Brain pericyte (primary cell): ENCODE results near the gene COL13A1.

Experiments
- DNase-seq: peaks from one replicate; pipeline ENCODE4 v3.0.0-alpha.2; 2012; ENCODE audit warnings: low read depth, low spot score

Gene COL13A1

GRCh38 chr10:69944761-69945160, 143.1 kb downstream of the COL13A1 start:
- no peak for DNase-seq

- DNase-seq: no peak
Measured at GRCh38 chr10:69948261-69948660, 146.6 kb downstream of the COL13A1 start.

- no peak for DNase-seq
Measured at GRCh38 chr10:69949770-69950169, 148.1 kb downstream of the COL13A1 start.

DNA sequence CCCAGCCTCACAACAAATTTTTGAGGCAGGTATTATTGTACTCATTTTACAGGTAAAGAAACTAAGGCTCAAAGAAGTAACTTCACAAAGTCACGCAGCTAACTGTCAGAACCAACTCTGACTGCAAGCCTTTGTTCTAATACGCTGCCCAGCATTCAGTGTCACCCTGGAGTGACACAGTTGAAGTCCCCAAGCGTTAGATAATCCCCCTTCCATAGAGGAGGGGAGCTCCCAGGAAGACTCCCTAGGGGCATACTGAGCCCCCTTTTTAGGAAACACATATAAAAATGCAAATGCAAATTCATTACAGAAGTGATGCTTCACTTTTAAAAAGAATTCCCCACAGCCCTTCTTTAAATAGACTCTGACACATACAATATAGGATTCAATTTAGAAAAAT, 150.0 kb downstream of the COL13A1 start:
- DNase-seq: no peak

- no peak for DNase-seq
Measured at GRCh38 chr10:69952069-69952800, 150.5 kb downstream of the COL13A1 start.

- no peak for DNase-seq
Measured at GRCh38 chr10:69952821-69953221, 151.1 kb downstream of the COL13A1 start.

GRCh38 chr10:69953851-69954250, 152.1 kb downstream of the COL13A1 start:
- DNase-seq: no peak

GRCh38 chr10:69955211-69955805, 153.6 kb downstream of the COL13A1 start:
- no peak for DNase-seq

- no peak for DNase-seq
Measured at GRCh38 chr10:69955897-69956740, 154.4 kb downstream of the COL13A1 start.

DNA sequence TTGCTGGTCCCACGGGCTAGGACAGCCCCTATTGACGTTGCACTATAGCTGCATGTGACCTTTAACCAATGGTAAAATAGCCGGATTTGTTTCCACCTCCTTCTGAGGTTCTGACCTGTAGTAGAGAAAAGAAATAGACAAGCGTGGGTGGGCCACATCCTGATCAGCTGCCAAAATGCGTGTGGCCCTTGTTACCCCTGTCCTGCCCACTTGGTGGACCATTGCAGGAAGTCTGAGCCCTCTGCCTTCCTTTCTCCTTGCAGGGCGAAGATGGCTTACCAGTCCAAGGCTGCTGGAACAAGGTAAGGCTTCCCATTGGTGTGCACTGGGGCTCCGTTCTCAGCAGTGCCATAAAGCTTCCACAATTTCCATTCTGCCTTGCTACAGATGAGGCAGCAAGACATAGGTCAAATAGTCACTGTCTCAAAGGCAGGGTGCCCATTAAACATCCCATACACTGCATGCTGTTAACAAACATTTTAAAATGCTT, 155.1 kb downstream of the COL13A1 start:
- DNase-seq: no peak

DNA sequence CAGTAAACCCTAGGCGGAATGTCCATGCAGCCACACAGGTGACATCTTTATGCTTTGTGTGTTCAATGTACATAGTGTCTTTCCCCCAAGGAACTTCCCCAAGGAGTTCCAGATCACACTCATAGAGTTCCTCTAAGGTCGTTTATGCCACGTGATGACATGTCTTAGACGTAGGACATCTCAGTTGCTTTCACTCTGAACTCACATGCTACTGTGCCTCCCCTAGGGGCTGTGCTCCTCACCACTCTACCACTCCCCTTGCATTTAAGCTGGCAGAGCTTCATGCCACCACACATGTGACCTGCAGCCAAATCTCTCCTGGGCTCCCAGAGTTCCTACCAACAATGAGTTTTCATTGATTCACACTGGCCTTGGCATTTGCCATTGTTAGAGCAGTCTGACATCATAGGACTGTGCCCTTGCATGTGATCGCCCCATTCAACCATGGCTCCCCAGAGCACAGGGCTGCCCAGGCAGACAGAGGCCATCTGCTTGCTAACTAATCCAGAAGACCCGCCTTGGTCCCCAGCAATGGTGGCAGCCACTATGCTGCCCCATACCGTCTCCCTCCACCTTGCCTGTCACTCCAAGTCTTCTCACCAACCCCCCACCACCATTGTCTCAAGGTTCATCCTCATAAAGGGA, 155.7 kb downstream of the COL13A1 start:
- DNase-seq: no peak

GRCh38 chr10:69957886-69958555, 156.3 kb downstream of the COL13A1 start:
- DNase-seq: no peak

- no peak for DNase-seq
Measured at GRCh38 chr10:69958556-69958902, 156.8 kb downstream of the COL13A1 start.

- DNase-seq: no peak
Measured at GRCh38 chr10:69959911-69960310, 158.2 kb downstream of the COL13A1 start.

DNA sequence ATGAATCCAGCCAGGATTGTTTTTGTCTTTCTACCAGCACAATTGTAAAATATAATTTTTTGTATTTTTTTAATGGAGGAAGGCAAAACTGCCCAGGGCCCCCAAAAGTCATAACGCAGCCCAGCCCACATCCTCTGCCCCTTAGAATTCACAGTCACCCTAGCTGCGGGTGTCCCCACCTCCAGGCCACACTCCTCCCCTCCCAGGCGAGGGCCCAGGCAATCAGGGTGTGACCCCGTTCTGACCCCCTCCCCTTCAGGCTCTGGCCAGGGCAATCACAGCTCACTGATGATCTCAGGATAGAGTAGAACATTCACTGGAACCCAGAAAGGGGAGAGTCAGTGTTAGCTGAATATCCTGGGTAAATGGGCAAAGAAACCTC, 158.9 kb downstream of the COL13A1 start:
- DNase-seq: no peak

DNA sequence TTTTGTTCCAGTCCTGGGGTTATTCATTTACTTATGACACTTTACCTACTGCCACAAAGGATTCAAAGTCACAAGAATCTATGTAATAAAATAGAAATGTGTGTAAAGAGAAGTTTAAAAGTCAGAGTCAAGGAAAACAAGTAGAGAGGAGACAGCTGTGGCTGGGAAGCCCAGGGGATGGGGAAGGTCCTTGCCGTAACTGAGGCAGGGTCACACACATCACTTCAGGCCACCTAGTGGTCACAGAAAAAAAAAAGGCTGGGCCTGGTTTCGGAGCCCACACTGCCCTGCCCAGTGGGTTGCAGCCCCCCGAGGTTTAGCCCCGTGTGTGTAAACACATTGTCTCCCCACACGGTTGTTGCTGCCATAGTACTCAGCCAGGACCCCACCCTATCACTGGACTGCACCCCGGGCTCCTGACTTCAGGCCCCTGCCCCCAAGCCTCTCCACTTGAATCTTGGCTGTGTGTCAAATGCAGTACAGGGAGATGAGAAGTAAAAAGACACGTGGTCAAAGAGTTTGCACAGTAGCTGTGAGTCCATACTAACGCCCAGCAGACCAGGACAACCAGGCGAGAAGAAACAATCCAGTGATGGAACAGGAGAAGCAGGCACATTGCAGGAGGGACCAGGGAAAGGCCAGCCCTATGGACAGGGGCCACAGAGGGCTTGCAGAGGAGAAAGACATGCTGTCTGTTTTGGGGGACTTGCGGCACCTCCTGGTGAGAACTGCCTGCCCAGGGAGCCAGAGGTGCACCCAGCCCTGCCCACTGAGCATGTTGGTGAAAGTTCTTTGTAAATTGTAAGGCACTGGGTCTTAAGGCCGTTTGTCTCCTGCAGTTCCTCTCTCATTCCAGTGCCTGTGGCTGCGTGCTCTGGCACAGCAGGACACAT, 159.5 kb downstream of the COL13A1 start:
- no peak for DNase-seq

DNA sequence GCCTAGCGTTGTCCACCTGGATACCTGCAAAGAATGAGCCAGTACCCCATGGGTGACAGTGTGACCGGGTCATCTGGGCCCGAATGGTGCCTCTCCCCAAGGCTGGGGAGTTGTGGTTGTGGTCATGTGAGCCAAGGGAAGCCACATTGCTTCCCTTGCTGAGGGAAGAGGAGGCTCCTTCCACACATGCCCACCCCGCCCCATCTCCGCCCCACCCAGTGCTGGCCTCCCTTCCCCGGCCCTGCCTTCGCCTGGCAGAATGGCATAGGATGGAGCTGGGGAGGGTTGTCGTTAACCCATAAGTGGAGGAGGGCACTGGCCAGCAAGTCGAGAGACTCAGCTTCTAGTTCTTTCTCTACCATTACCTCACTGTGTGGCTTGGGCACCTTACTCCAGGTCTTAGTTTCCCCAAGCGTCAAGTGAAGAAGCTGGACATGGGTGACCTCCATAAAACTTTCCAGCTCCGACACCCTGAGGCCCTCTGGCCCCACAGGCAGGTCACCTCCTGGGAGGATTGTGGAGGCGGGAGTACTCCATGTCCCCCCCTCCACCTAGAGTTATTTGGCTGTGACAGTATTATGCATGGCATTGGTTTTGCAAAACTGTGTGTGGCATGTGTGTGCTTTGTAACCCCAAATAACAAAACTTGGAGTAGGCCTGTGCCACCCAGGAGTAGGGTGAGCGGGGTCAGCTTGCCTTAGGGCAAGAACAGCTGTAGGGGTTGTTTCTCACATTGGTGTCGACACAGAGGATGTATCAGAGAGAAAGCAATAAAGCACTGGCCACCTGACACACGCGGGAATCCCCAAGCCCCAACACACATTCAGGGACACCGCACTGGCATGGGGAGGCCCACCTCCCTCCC, 160.4 kb downstream of the COL13A1 start:
- no peak for DNase-seq

GRCh38 chr10:69962746-69963135, 161.0 kb downstream of the COL13A1 start:
- no peak for DNase-seq

GRCh38 chr10:69963178-69963834, 161.6 kb downstream of the COL13A1 start:
- DNase-seq: no peak
